Peyer's patch (tissue), 4 donors: Measurements from ENCODE around the gene FCGR3A.
"Not testable (repeated sequence)": the region's sequence is repeated elsewhere in the genome, so short reads cannot be mapped to it uniquely, and the experiment has no call there.

Source experiments
- CTCF ChIP-seq, 6 experiments: fragments of 450-650 bp in 4 of 6; fragments of 200-600 bp in 2 of 6; sonication (generic) in 1 of 6; IDR thresholded peaks; one replicate each; pipeline ENCODE4 v1.5.1; 2017 to 2019; ENCODE audit warnings: antibody characterized with exemption in 6 of 6, mild to moderate bottlenecking in 3 of 6, moderate library complexity in 1 of 6
- POLR2A ChIP-seq, 2 donors: fragments of 450-650 bp; IDR thresholded peaks; one replicate each; pipeline ENCODE4 v1.5.1; 2017; ENCODE audit warnings: antibody characterized with exemption in 2 of 2, mild to moderate bottlenecking in 2 of 2, moderate library complexity in 2 of 2

- not testable (repeated sequence) for TF ChIP-seq CTCF, POLR2A (IDR thresholded peaks at IDR 0.05)
These were observed 39.7 kb upstream of the FCGR3A start for GRCh38 chr1:161589365-161589764.
